AG10803 (cell line): ENCODE data around the gene SLC47A1.

Experiments
- DNase-seq: peaks from one replicate; pipeline ENCODE4 v3.0.0; 2010; ENCODE audit warnings: low read depth
- H3K4me3 ChIP-seq: 2 replicates; pipeline ENCODE4 v1.5.1; 2011; ENCODE audit warnings: mild to moderate bottlenecking, low read length, control low read depth
- CTCF ChIP-seq: conservative IDR thresholded peaks from 2 replicates; pipeline ENCODE4 v1.5.1; 2011; ENCODE audit warnings: mild to moderate bottlenecking, low read length, control low read depth, inconsistent platforms

The SLC47A1 gene

GRCh38 chr17:19561697-19562318, 28.2 kb downstream of the SLC47A1 start:
- H3K4me3 ChIP-seq = no peak overlapping the region
- no peak for DNase-seq
- TF ChIP-seq CTCF = no peak

- no peak for TF ChIP-seq CTCF
Measured at GRCh38 chr17:19565817-19566575, 32.3 kb downstream of the SLC47A1 start.

GRCh38 chr17:19567216-19568015, 33.8 kb downstream of the SLC47A1 start:
- no peak overlapping the region for H3K4me3 ChIP-seq
- TF ChIP-seq CTCF = no peak
- no peak for DNase-seq

More at GRCh38 chr17:19565817-19566575, 32.3 kb downstream of the SLC47A1 start:
- no peak for DNase-seq
- no peak overlapping the region for H3K4me3 ChIP-seq

GRCh38 chr17:19568016-19568350, 34.3 kb downstream of the SLC47A1 start:
- H3K4me3 ChIP-seq = no peak overlapping the region
- no peak for DNase-seq
- TF ChIP-seq CTCF = no peak

GRCh38 chr17:19569785-19570543, 36.3 kb downstream of the SLC47A1 start:
- no peak for TF ChIP-seq CTCF
- no peak overlapping the region for H3K4me3 ChIP-seq

GRCh38 chr17:19570544-19571062, 36.9 kb downstream of the SLC47A1 start:
- H3K4me3 ChIP-seq = no peak overlapping the region
- TF ChIP-seq CTCF = no peak

More at GRCh38 chr17:19569785-19570543, 36.3 kb downstream of the SLC47A1 start:
- no peak for DNase-seq

More at GRCh38 chr17:19570544-19571062, 36.9 kb downstream of the SLC47A1 start:
- no peak for DNase-seq
